NB4 (cell line): ENCODE results near the gene DAB2IP.

Source experiments
- CTCF ChIP-seq: IDR thresholded peaks from one replicate; pipeline ENCODE4 v1.5.1; 2012; ENCODE audit warnings: low read depth, low read length
- POLR2A ChIP-seq: IDR thresholded peaks from 2 replicates; pipeline ENCODE4 v1.6.1; 2011; ENCODE audit warnings: mild to moderate bottlenecking; ENCODE audit not compliant: insufficient read length; ENCODE audit errors: extremely low read depth
- TF ChIP-seq, protein P1 (sequence below): IDR thresholded peaks from 2 replicates; pipeline ENCODE4 v1.6.1; 2011; ENCODE audit warnings: low read depth, low read length

DNA sequence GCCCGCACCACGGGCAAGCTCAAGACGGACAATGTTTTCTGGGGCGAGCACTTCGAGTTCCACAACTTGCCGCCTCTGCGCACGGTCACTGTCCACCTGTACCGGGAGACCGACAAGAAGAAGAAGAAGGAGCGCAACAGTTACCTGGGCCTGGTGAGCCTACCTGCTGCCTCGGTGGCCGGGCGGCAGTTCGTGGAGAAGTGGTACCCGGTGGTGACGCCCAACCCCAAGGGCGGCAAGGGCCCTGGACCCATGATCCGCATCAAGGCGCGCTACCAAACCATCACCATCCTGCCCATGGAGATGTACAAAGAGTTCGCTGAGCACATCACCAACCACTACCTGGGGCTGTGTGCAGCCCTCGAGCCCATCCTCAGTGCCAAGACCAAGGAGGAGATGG, 108.6 kb downstream of the DAB2IP start:
- TF ChIP-seq POLR2A: no peak
- TF ChIP-seq CTCF: no peak
- TF ChIP-seq, protein P1, sequence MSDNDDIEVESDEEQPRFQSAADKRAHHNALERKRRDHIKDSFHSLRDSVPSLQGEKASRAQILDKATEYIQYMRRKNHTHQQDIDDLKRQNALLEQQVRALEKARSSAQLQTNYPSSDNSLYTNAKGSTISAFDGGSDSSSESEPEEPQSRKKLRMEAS: no peak
